Type B pancreatic cell (in vitro differentiated cells): ENCODE results near the gene FEM1C. TPM values are rescaled to one million over a fixed set of nuclear protein-coding genes. Genes with fewer than 3 reads are reported as not detected.
A peak's percentile ranks its signal among the peaks of the same experiment; 100 is the strongest.

Experiments
- DNase-seq: peaks from one replicate; pipeline ENCODE4 v3.0.0; 2021; ENCODE audit warnings: mixed read lengths; ENCODE audit not compliant: unreplicated experiment; ENCODE audit errors: extremely low spot score
- H3K27ac Mint-ChIP-seq: 2 replicates; pipeline ENCODE4 v1.8.0; 2021; ENCODE audit warnings: mild to moderate bottlenecking, mixed read lengths
- H3K27me3 Mint-ChIP-seq: 2 replicates; pipeline ENCODE4 v1.8.0; 2021; ENCODE audit warnings: mixed read lengths
- H3K36me3 Mint-ChIP-seq: 2 replicates; pipeline ENCODE4 v1.8.0; 2021; ENCODE audit warnings: mixed read lengths
- H3K4me1 Mint-ChIP-seq: one replicate; pipeline ENCODE4 v1.8.0; 2021; ENCODE audit warnings: mixed read lengths; ENCODE audit not compliant: unreplicated experiment
- H3K4me3 Mint-ChIP-seq: 2 replicates; pipeline ENCODE4 v1.8.0; 2021; ENCODE audit warnings: mild to moderate bottlenecking, mixed read lengths
- H3K9me3 Mint-ChIP-seq: 2 replicates; pipeline ENCODE4 v1.8.0; 2021; ENCODE audit warnings: mixed read lengths
- CTCF ChIP-seq: fragments of 200-600 bp; sonication (generic); conservative IDR thresholded peaks from 2 replicates; pipeline ENCODE4 v1.5.0; 2021; ENCODE audit warnings: antibody characterized with exemption, mild to moderate bottlenecking
- total RNA-seq: library from RNA; stranded (reverse); gene quantifications from 2 replicates; pipeline ENCODE4 v1.2.1, GENCODE V29; 2021; ENCODE audit warnings: low replicate concordance

The FEM1C gene
- total RNA-seq, 1 donor from 2014 or later: 15.8 TPM

- Mint-ChIP-seq H3K36me3 (peaks cover 46% of the 10 kb centered on the region), H3K27me3 (no peaks in the 10 kb centered on the region), H3K4me1 (peaks cover 38% of the 10 kb centered on the region), H3K4me3 (peak overlapping the region; percentile 98), H3K27ac (peak overlapping the region; percentile 98), H3K9me3 (peaks cover 8% of the 10 kb centered on the region)
- no peak for DNase-seq
- no peak for TF ChIP-seq CTCF
These were observed 1.8 kb downstream of the FEM1C start for GRCh38 chr5:115542651-115543364.

GRCh38 chr5:115542086-115542485 is 2.5 kb downstream of the FEM1C start:
- Mint-ChIP-seq H3K9me3 (peaks cover 11% of the 10 kb centered on the region), H3K27ac (peak overlapping the region; percentile 98), H3K36me3 (peaks cover 49% of the 10 kb centered on the region), H3K27me3 (no peaks in the 10 kb centered on the region), H3K4me3 (peak overlapping the region; percentile 98), H3K4me1 (peaks cover 42% of the 10 kb centered on the region)
- DNase-seq: no peak
- TF ChIP-seq CTCF: no peak

- peak overlapping the region; percentile 98 for H3K27ac Mint-ChIP-seq
- peak overlapping the region; percentile 98 for H3K4me3 Mint-ChIP-seq
- peaks cover 13% of the 10 kb centered on the region for H3K9me3 Mint-ChIP-seq
- peaks cover 54% of the 10 kb centered on the region for H3K36me3 Mint-ChIP-seq
- peaks cover 45% of the 10 kb centered on the region for H3K4me1 Mint-ChIP-seq
- no peaks in the 10 kb centered on the region for H3K27me3 Mint-ChIP-seq
- TF ChIP-seq CTCF: no peak
- no peak for DNase-seq
These were observed 3.0 kb downstream of the FEM1C start for GRCh38 chr5:115541611-115542010.

GRCh38 chr5:115535479-115536035 is 9.0 kb downstream of the FEM1C start:
- TF ChIP-seq CTCF: no peak
- Mint-ChIP-seq H3K4me3 (no peak overlapping the region), H3K27ac (no peak overlapping the region), H3K9me3 (peaks cover 22% of the 10 kb centered on the region), H3K27me3 (no peaks in the 10 kb centered on the region), H3K4me1 (peaks cover 42% of the 10 kb centered on the region), H3K36me3 (peaks cover 61% of the 10 kb centered on the region)
- no peak for DNase-seq

GRCh38 chr5:115532517-115532916 is 12.1 kb downstream of the FEM1C start:
- Mint-ChIP-seq H3K4me1 (peaks cover 26% of the 10 kb centered on the region), H3K36me3 (peaks cover 35% of the 10 kb centered on the region), H3K9me3 (peaks cover 14% of the 10 kb centered on the region), H3K4me3 (no peak overlapping the region), H3K27me3 (no peaks in the 10 kb centered on the region), H3K27ac (no peak overlapping the region)
- no peak for DNase-seq
- TF ChIP-seq CTCF: no peak
